GM23338 (cell line): ENCODE data around the gene BDH1. TPM values are rescaled to one million over a fixed set of nuclear protein-coding genes. Genes with fewer than 3 reads are reported as not detected.

Experiments
- ATAC-seq: fragments of 200-7000 bp; cut with Tn5 transposase; 3 replicates; pipeline ENCODE4 v1.9.1; 2020
- DNase-seq: peaks from one replicate; pipeline ENCODE4 v3.0.0-alpha.2; 2015; ENCODE audit warnings: low spot score
- H2AFZ ChIP-seq: fragments of 200-600 bp; sonication (generic); 2 replicates; pipeline ENCODE4 v1.8.0; 2016; ENCODE audit warnings: antibody characterized with exemption, mild to moderate bottlenecking, moderate library complexity
- H3F3A ChIP-seq: fragments of 200-600 bp; sonication (generic); replicated peaks from 2 replicates; pipeline ENCODE4 v1.8.0; 2017; ENCODE audit warnings: antibody characterized with exemption, mixed run types, low read depth
- H3K27ac ChIP-seq: fragments of 200-600 bp; sonication (generic); 2 replicates; pipeline ENCODE4 v1.6.1; 2016; ENCODE audit warnings: low read depth
- H3K27me3 ChIP-seq: fragments of 200-600 bp; sonication (generic); 2 replicates; pipeline ENCODE4 v1.8.0; 2016; ENCODE audit warnings: mild to moderate bottlenecking, mixed run types, moderate library complexity; ENCODE audit not compliant: insufficient read depth
- H3K36me3 ChIP-seq: fragments of 200-600 bp; sonication (generic); 2 replicates; pipeline ENCODE4 v1.8.0; 2016; ENCODE audit warnings: mild to moderate bottlenecking; ENCODE audit not compliant: insufficient read depth
- H3K4me1 ChIP-seq: fragments of 200-600 bp; sonication (generic); 2 replicates; pipeline ENCODE4 v1.8.0; 2016; ENCODE audit warnings: mild to moderate bottlenecking, moderate library complexity; ENCODE audit not compliant: insufficient read depth
- H3K4me2 ChIP-seq: fragments of 200-600 bp; sonication (generic); 2 replicates; pipeline ENCODE4 v1.7.1; 2017; ENCODE audit warnings: mixed run types
- H3K4me3 ChIP-seq: fragments of 200-600 bp; sonication (generic); 2 replicates; pipeline ENCODE4 v1.6.1; 2016; ENCODE audit warnings: mixed run types
- H3K79me2 ChIP-seq: fragments of 200-600 bp; sonication (generic); replicated peaks from 2 replicates; pipeline ENCODE4 v1.8.0; 2017; ENCODE audit warnings: mild to moderate bottlenecking; ENCODE audit not compliant: insufficient read depth
- H3K9me2 ChIP-seq: fragments of 200-600 bp; sonication (generic); 2 replicates; pipeline ENCODE4 v1.8.0; 2017; ENCODE audit not compliant: insufficient read depth
- H4K20me1 ChIP-seq: fragments of 200-600 bp; sonication (generic); replicated peaks from 2 replicates; pipeline ENCODE4 v1.8.0; 2017; ENCODE audit warnings: mild to moderate bottlenecking; ENCODE audit not compliant: insufficient read depth
- H3K27ac Mint-ChIP-seq: 2 replicates; pipeline ENCODE4 v1.8.0; 2020; ENCODE audit warnings: inconsistent platforms, mild to moderate bottlenecking, moderate library complexity, mixed read lengths
- H3K27me3 Mint-ChIP-seq: 3 replicates; pipeline ENCODE4 v1.8.0; 2022; ENCODE audit warnings: low read depth, mild to moderate bottlenecking, moderate library complexity, mixed read lengths, inconsistent platforms; ENCODE audit not compliant: insufficient read depth, poor library complexity
- H3K36me3 Mint-ChIP-seq: 3 replicates; pipeline ENCODE4 v1.8.0; 2021; ENCODE audit warnings: low read depth, mild to moderate bottlenecking, inconsistent platforms, moderate library complexity, mixed read lengths
- H3K4me1 Mint-ChIP-seq: 3 replicates; pipeline ENCODE4 v1.8.0; 2020; ENCODE audit warnings: mild to moderate bottlenecking, inconsistent platforms, mixed read lengths
- H3K4me3 Mint-ChIP-seq: 3 replicates; pipeline ENCODE4 v1.8.0; 2021; ENCODE audit warnings: moderate library complexity, mild to moderate bottlenecking, inconsistent platforms, mixed read lengths
- H3K9me3 Mint-ChIP-seq: 3 replicates; pipeline ENCODE4 v1.8.0; 2020; ENCODE audit warnings: moderate library complexity, mild to moderate bottlenecking, inconsistent platforms, mixed read lengths
- CREB1 ChIP-seq: fragments of 250-450 bp; sonication (Bioruptor Pico); IDR thresholded peaks from 2 replicates; pipeline ENCODE4 v1.5.0; 2020; ENCODE audit warnings: low read depth, mild to moderate bottlenecking, moderate library complexity
- CTCF ChIP-seq, 2 experiments: fragments of 200-600 bp in 1 of 2; sonication (generic) in 1 of 2; conservative IDR thresholded peaks; 2 replicates each; pipeline versions ENCODE4 v1.5.1 to v1.6.1; 2016 to 2017; ENCODE audit warnings: antibody characterized with exemption in 2 of 2, low read depth in 2 of 2, mild to moderate bottlenecking in 2 of 2, moderate library complexity in 1 of 2
- EZH2 ChIP-seq: fragments of 200-600 bp; sonication (generic); IDR thresholded peaks from one replicate; pipeline ENCODE4 v1.8.0; 2017; ENCODE audit warnings: antibody characterized with exemption, mild to moderate bottlenecking, low read depth; ENCODE audit not compliant: unreplicated experiment
- EZH2phosphoT487 ChIP-seq: fragments of 200-600 bp; sonication (generic); IDR thresholded peaks from one replicate; pipeline ENCODE4 v1.8.1; 2018; ENCODE audit warnings: antibody characterized with exemption; ENCODE audit not compliant: unreplicated experiment
- JUNB ChIP-seq: IDR thresholded peaks from one replicate; pipeline ENCODE4 v1.6.1; 2016; ENCODE audit warnings: antibody characterized with exemption; ENCODE audit not compliant: unreplicated experiment
- NANOG ChIP-seq: IDR thresholded peaks from 2 replicates; pipeline ENCODE4 v1.6.1; 2016; ENCODE audit warnings: antibody characterized with exemption, borderline replicate concordance
- POLR2AphosphoS5 ChIP-seq: IDR thresholded peaks from 2 replicates; pipeline ENCODE4 v1.6.1; 2016; ENCODE audit warnings: antibody characterized with exemption, low read depth
- STAT1 ChIP-seq: IDR thresholded peaks from one replicate; pipeline ENCODE4 v1.6.1; 2016; ENCODE audit warnings: antibody characterized with exemption; ENCODE audit not compliant: unreplicated experiment
- ZNF114 ChIP-seq: fragments of 250-450 bp; sonication (Bioruptor Pico); IDR thresholded peaks from 2 replicates; pipeline ENCODE4 v1.5.0; 2020; ENCODE audit warnings: mild to moderate bottlenecking, moderate library complexity
- ZNF331 ChIP-seq: fragments of 250-450 bp; sonication (Bioruptor Pico); IDR thresholded peaks from 2 replicates; pipeline ENCODE4 v1.5.0; 2020; ENCODE audit warnings: low read depth, mild to moderate bottlenecking, moderate library complexity
- ZNF462 ChIP-seq: fragments of 250-450 bp; sonication (Bioruptor Pico); IDR thresholded peaks from 2 replicates; pipeline ENCODE4 v1.5.0; 2020; ENCODE audit warnings: mild to moderate bottlenecking, moderate library complexity
- polyA plus RNA-seq: library from polyadenylated mRNA; unstranded; fragments of >200 nt; fragmentation: Nextera tagmentation; extraction: Ambion mirVana; gene quantifications from 2 replicates; pipeline ENCODE4 v1.2.1, GENCODE V29; 2016
- total RNA-seq: library from RNA; depleted of rRNA; stranded (reverse); fragments of >200 nt; shearing (Covaris generic); gene quantifications from 2 replicates; pipeline ENCODE4 v1.2.3, GENCODE V29; 2014
- TF ChIP-seq, protein P1 (sequence below): IDR thresholded peaks from 2 replicates; pipeline ENCODE4 v1.6.1; 2016; ENCODE audit warnings: antibody characterized with exemption
- TF ChIP-seq, protein P2 (sequence below): IDR thresholded peaks from one replicate; pipeline ENCODE4 v1.6.1; 2018; ENCODE audit warnings: antibody characterized with exemption; ENCODE audit not compliant: unreplicated experiment

The BDH1 gene
- total and polyA plus RNA-seq, 2 experiments from 2014 or later, result 18.1 to 19.3 TPM

DNA sequence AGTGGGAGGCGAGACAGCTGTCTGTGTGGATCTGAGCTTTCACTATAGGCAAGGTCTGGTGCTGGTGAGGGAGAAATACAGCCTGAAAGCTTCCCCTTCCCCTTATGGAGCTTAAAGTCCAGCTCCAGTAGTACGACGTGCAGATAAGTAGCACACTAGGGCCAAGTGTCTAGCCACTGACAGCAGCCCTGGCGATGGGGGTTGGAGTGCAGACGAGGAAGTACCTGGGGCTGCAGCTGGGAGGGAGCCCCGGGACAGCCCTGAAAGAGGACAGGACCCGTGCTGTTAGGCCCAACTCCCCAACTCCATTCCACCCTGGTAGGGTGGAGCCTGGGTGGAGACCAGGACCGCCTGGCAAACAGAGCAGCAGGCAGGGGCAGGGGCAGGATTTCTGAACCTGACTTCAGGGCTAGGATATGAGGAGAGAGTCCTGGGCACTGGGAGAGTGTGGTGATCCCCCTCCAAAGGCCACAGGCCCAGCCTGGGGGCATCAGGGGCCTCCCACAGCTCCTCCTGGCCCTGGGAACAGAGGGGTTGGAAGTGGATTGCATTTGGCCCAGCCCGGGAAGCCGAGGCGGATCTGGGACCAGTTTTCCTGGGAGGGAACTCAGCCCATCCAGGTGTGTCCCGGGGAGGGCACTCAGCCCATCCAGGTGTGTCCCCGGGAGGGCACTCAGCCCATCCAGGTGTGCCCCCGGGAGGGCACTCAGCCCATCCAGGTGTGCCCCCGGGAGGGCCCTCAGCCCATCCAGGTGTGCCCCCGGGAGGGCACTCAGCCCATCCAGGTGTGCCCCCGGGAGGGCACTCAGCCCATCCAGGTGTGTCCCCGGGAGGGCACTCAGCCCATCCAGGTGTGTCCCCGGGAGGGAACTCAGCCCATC, 42.8 kb downstream of the BDH1 start:
- Histone ChIP-seq H2AFZ (no peak overlapping the region), H3K9me2 (no peaks in the 10 kb centered on the region), H3K27me3 (0 out of 2 replicates have a peak, but pooled peaks cover 2% of the 10 kb centered on the region), H3K79me2 (no peaks in the 10 kb centered on the region), H4K20me1 (no peaks in the 10 kb centered on the region), H3F3A (peaks cover 5% of the 10 kb centered on the region; the same call in 1 of the 2 replicates), H3K4me1 (0 out of 2 replicates have a peak, but pooled peaks cover 6% of the 10 kb centered on the region), H3K4me2 (no peak overlapping the region), H3K27ac (no peak overlapping the region), H3K36me3 (no peaks in the 10 kb centered on the region), H3K4me3 (no peak overlapping the region)
- Mint-ChIP-seq H3K36me3 (peaks cover 30% of the 10 kb centered on the region), H3K27ac (peak overlapping the region; percentile 85), H3K4me1 (peaks cover 39% of the 10 kb centered on the region), H3K27me3 (peaks cover 13% of the 10 kb centered on the region), H3K9me3 (peaks cover 3% of the 10 kb centered on the region; the same call in 1 of the 3 replicates), H3K4me3 (no peak overlapping the region)
- TF ChIP-seq STAT1 (no peak), NANOG (no peak), ZNF331 (CRISPR knock-in tag) (no peak), JUNB (no peak), POLR2AphosphoS5 (no peak), EZH2 (no peak), CREB1 (CRISPR knock-in tag) (no peak), ZNF114 (CRISPR knock-in tag) (no peak), CTCF (conservative IDR thresholded peaks at IDR 0.05; ENCODE audit: low read depth in 2 of 2) (no peak), EZH2phosphoT487 (no peak), ZNF462 (no peak)
- TF ChIP-seq, protein P1, sequence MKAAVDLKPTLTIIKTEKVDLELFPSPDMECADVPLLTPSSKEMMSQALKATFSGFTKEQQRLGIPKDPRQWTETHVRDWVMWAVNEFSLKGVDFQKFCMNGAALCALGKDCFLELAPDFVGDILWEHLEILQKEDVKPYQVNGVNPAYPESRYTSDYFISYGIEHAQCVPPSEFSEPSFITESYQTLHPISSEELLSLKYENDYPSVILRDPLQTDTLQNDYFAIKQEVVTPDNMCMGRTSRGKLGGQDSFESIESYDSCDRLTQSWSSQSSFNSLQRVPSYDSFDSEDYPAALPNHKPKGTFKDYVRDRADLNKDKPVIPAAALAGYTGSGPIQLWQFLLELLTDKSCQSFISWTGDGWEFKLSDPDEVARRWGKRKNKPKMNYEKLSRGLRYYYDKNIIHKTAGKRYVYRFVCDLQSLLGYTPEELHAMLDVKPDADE, result no peak
- TF ChIP-seq, protein P2, sequence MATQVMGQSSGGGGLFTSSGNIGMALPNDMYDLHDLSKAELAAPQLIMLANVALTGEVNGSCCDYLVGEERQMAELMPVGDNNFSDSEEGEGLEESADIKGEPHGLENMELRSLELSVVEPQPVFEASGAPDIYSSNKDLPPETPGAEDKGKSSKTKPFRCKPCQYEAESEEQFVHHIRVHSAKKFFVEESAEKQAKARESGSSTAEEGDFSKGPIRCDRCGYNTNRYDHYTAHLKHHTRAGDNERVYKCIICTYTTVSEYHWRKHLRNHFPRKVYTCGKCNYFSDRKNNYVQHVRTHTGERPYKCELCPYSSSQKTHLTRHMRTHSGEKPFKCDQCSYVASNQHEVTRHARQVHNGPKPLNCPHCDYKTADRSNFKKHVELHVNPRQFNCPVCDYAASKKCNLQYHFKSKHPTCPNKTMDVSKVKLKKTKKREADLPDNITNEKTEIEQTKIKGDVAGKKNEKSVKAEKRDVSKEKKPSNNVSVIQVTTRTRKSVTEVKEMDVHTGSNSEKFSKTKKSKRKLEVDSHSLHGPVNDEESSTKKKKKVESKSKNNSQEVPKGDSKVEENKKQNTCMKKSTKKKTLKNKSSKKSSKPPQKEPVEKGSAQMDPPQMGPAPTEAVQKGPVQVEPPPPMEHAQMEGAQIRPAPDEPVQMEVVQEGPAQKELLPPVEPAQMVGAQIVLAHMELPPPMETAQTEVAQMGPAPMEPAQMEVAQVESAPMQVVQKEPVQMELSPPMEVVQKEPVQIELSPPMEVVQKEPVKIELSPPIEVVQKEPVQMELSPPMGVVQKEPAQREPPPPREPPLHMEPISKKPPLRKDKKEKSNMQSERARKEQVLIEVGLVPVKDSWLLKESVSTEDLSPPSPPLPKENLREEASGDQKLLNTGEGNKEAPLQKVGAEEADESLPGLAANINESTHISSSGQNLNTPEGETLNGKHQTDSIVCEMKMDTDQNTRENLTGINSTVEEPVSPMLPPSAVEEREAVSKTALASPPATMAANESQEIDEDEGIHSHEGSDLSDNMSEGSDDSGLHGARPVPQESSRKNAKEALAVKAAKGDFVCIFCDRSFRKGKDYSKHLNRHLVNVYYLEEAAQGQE, result no peak
- ATAC-seq (no peak), DNase-seq (no peak)
